Activated T-cell treated with anti-CD3 and anti-CD28 coated beads, Interleukin-2, amount 50 U/mL, for 1 hour (primary cell): ENCODE measurements around the gene ZNF354B.
"Not testable (repeated sequence)": the region's sequence is repeated elsewhere in the genome, so short reads cannot be mapped to it uniquely, and the experiment has no call there.

ENCODE experiments used
- DNase-seq: peaks from one replicate; pipeline ENCODE4 v3.0.0-alpha.2; 2020

Gene ZNF354B

GRCh38 chr5:178859625-178860521, at the start of gene ZNF354B:
Gene ZNF354B (plus strand): TSS chr5:178859953. CDS start chr5:178861048, 1,095 bp downstream.
- DNase-seq, result peak; percentile 81

GRCh38 chr5:178817506-178817905, 42.2 kb upstream of the ZNF354B start:
- DNase-seq, result no peak

- DNase-seq, result no peak
Measured at GRCh38 chr5:178818094-178818493, 41.7 kb upstream of the ZNF354B start.

GRCh38 chr5:178820001-178820400, 39.8 kb upstream of the ZNF354B start:
- no peak for DNase-seq

GRCh38 chr5:178825444-178825843, 34.3 kb upstream of the ZNF354B start:
- no peak for DNase-seq

GRCh38 chr5:178826216-178826615, 33.5 kb upstream of the ZNF354B start:
- DNase-seq, result no peak

- no peak for DNase-seq
Measured at GRCh38 chr5:178827636-178828035, 32.1 kb upstream of the ZNF354B start.

GRCh38 chr5:178831049-178831448, 28.7 kb upstream of the ZNF354B start:
- DNase-seq, result no peak

GRCh38 chr5:178832618-178833201, 27.0 kb upstream of the ZNF354B start:
- no peak for DNase-seq

- DNase-seq, result no peak
Measured at GRCh38 chr5:178836628-178837027, 23.1 kb upstream of the ZNF354B start.

- not testable (repeated sequence) for DNase-seq
Measured at GRCh38 chr5:178838695-178839318, 20.9 kb upstream of the ZNF354B start.

GRCh38 chr5:178839319-178839704, 20.4 kb upstream of the ZNF354B start:
- peak; percentile 56 for DNase-seq

GRCh38 chr5:178840399-178840798, 19.4 kb upstream of the ZNF354B start:
- not testable (repeated sequence) for DNase-seq

- no peak for DNase-seq
Measured at GRCh38 chr5:178849316-178849715, 10.4 kb upstream of the ZNF354B start.

- DNase-seq, result no peak
Measured at GRCh38 chr5:178851951-178852350, 7.8 kb upstream of the ZNF354B start.

GRCh38 chr5:178854284-178854683, 5.5 kb upstream of the ZNF354B start:
- no peak for DNase-seq

- DNase-seq, result not testable (repeated sequence)
Measured at GRCh38 chr5:178860615-178861014, 862 bp downstream of the ZNF354B start.

GRCh38 chr5:178861627-178862026, 1.9 kb downstream of the ZNF354B start:
- no peak for DNase-seq

GRCh38 chr5:178866946-178867345, 7.2 kb downstream of the ZNF354B start:
- DNase-seq, result no peak

- DNase-seq, result no peak
Measured at GRCh38 chr5:178869577-178869976, 9.8 kb downstream of the ZNF354B start.

GRCh38 chr5:178870411-178870810, 10.7 kb downstream of the ZNF354B start:
- DNase-seq, result no peak

GRCh38 chr5:178872302-178872701, 12.5 kb downstream of the ZNF354B start:
- no peak for DNase-seq

- DNase-seq, result not testable (repeated sequence)
Measured at GRCh38 chr5:178883115-178883694, 23.5 kb downstream of the ZNF354B start.
